Thyroid gland (tissue), 4 donors: Measurements from ENCODE around the gene RAPGEF4. TPM values are rescaled to one million over a fixed set of nuclear protein-coding genes. Genes with fewer than 3 reads are reported as not detected.

Source experiments
- DNase-seq, 2 donors: peaks; one replicate each; pipeline ENCODE4 v3.0.0-alpha.2; 2019
- H3K27ac ChIP-seq, 3 donors: fragments of 200-600 bp; sonication (generic); 1 replicate in 2 of 3; 2 replicates in 1 of 3; pipeline ENCODE4 v1.5.1; 2016 to 2019; ENCODE audit warnings: mild to moderate bottlenecking in 1 of 3, moderate library complexity in 1 of 3
- H3K27me3 ChIP-seq: fragments of 200-600 bp; sonication (generic); one replicate; pipeline ENCODE4 v1.5.1; 2019
- H3K36me3 ChIP-seq, 2 donors: fragments of 200-600 bp; sonication (generic); one replicate each; pipeline ENCODE4 v1.5.1; 2016 to 2019
- H3K4me1 ChIP-seq, 2 donors: fragments of 200-600 bp; sonication (generic); one replicate each; pipeline ENCODE4 v1.5.1; 2017 to 2019
- H3K4me3 ChIP-seq, 3 donors: fragments of 200-600 bp; sonication (generic); replicated peaks in 1 of 3; 1 replicate in 2 of 3; 2 replicates in 1 of 3; pipeline ENCODE4 v1.5.1; 2016; ENCODE audit warnings: mild to moderate bottlenecking in 1 of 3
- H3K9me3 ChIP-seq: fragments of 200-600 bp; sonication (generic); one replicate; pipeline ENCODE4 v1.5.1; 2017
- POLR2A ChIP-seq, 2 donors: fragments of 450-650 bp; IDR thresholded peaks; one replicate each; pipeline ENCODE4 v1.6.1; 2017; ENCODE audit warnings: antibody characterized with exemption in 2 of 2, mild to moderate bottlenecking in 2 of 2, moderate library complexity in 1 of 2
- WGBS, 2 donors: methylation state at CpG; one replicate each; pipeline ENCODE4 v1.1.5; 2017; 5-methylcytosine and 5-hydroxymethylcytosine counted together
- intact Hi-C: fragments of 100-400 bp; cut with DNase I; formaldehyde crosslinking; loops from one replicate; pipeline ENCODE4 v1.15.1; 2023
- total RNA-seq, 4 donors: library from RNA; depleted of rRNA; stranded (reverse); fragments of >200 nt; gene quantifications; one replicate each; pipeline ENCODE4 v1.2.3, GENCODE V29; 2016
- TF ChIP-seq, protein P1 (sequence below), 6 experiments: fragments of 200-600 bp in 3 of 6; fragments of 450-650 bp in 3 of 6; sonication (generic) in 3 of 6; IDR thresholded peaks; one replicate each; pipeline ENCODE4 v1.5.1; 2016 to 2019; ENCODE audit warnings: antibody characterized with exemption in 6 of 6, mild to moderate bottlenecking in 2 of 6, inconsistent platforms in 1 of 6, moderate library complexity in 1 of 6

The RAPGEF4 gene
- total RNA-seq, 4 donors from 2014 or later: 7.9 to 19.6 (median 12.1) TPM

GRCh38 chr2:172856606-172857005, 121.0 kb downstream of the RAPGEF4 start:
- intact Hi-C loops: no loop called here
- no peaks in the 10 kb centered on the region for H3K36me3 ChIP-seq
- no peaks in the 10 kb centered on the region for H3K9me3 ChIP-seq
- no peak for DNase-seq
- no peak overlapping the region for H3K4me3 ChIP-seq
- WGBS, 2 donors: 92 to 100% methylated on average over 2 of the region's 2 CpGs
- no peak overlapping the region for H3K27ac ChIP-seq
- H3K27me3 ChIP-seq: no peaks in the 10 kb centered on the region
- H3K4me1 ChIP-seq: no peaks in the 10 kb centered on the region
- no peak for TF ChIP-seq POLR2A (IDR thresholded peaks at IDR 0.05)
- TF ChIP-seq, protein P1, sequence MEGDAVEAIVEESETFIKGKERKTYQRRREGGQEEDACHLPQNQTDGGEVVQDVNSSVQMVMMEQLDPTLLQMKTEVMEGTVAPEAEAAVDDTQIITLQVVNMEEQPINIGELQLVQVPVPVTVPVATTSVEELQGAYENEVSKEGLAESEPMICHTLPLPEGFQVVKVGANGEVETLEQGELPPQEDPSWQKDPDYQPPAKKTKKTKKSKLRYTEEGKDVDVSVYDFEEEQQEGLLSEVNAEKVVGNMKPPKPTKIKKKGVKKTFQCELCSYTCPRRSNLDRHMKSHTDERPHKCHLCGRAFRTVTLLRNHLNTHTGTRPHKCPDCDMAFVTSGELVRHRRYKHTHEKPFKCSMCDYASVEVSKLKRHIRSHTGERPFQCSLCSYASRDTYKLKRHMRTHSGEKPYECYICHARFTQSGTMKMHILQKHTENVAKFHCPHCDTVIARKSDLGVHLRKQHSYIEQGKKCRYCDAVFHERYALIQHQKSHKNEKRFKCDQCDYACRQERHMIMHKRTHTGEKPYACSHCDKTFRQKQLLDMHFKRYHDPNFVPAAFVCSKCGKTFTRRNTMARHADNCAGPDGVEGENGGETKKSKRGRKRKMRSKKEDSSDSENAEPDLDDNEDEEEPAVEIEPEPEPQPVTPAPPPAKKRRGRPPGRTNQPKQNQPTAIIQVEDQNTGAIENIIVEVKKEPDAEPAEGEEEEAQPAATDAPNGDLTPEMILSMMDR (IDR thresholded peaks at IDR 0.05): no peak

- Histone ChIP-seq H3K27me3 (no peaks in the 10 kb centered on the region), H3K36me3 (no peaks in the 10 kb centered on the region), H3K9me3 (no peaks in the 10 kb centered on the region), H3K27ac (no peak overlapping the region), H3K4me1 (peaks cover 0 to 3% of the 10 kb centered on the region in 2 donors), H3K4me3 (no peak overlapping the region)
- DNase-seq: no peak
- intact Hi-C loops: no loop called here
- TF ChIP-seq, protein P1 (IDR thresholded peaks at IDR 0.05): no peak
- no peak for TF ChIP-seq POLR2A (IDR thresholded peaks at IDR 0.05)
- 77 to 95% methylated on average over 1 of the region's 1 CpG for WGBS, 2 donors
Observed at GRCh38 chr2:172858473-172858745, 122.8 kb downstream of the RAPGEF4 start.

DNA sequence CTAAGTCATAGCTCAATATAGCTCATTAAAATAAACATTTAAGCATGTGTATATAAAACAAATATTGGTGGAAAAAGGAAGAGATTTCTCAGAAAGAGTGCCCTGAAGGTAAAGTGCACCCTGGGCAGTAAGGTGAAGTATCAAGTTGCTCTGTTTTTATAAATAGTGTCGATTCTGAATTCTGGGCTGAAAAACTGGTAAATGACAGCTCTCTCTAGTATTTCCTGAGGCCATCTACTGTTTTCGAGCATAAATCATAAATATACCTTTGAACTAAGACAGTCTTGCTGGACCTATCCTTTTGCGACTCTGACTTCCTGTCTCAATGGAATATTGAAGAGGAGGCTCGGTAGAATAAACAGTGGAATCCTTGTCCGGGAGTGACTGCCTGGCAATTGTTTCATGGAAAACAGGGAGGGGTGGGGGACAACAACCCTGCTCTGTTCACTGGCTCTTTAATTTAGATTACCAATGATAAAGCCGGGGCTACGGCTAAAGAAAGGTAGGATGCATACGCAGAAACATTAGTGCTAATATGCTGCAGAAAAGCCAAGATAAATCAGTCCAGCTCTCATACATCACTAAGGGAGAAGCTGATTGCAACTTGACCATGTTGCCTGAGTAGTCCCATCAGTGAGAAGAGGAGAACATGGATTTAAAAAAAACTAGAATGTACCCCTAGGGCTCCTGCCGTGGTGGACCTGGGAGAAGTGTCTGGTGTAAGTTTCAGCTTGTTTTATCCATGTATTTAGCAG, 124.1 kb downstream of the RAPGEF4 start:
- Histone ChIP-seq H3K4me1 (peaks cover 0 to 6% of the 10 kb centered on the region in 2 donors), H3K36me3 (no peaks in the 10 kb centered on the region), H3K27me3 (no peaks in the 10 kb centered on the region), H3K27ac (no peak overlapping the region), H3K9me3 (no peaks in the 10 kb centered on the region), H3K4me3 (no peak overlapping the region)
- 34 to 35% methylated on average over 9 of the region's 9 CpGs for WGBS, 2 donors
- intact Hi-C loops: no loop called here
- TF ChIP-seq, protein P1 (IDR thresholded peaks at IDR 0.05): no peak
- no peak for TF ChIP-seq POLR2A (IDR thresholded peaks at IDR 0.05)
- DNase-seq: no peak

GRCh38 chr2:172860336-172860707, 124.7 kb downstream of the RAPGEF4 start:
- Histone ChIP-seq H3K36me3 (no peaks in the 10 kb centered on the region), H3K4me1 (peaks cover 0 to 6% of the 10 kb centered on the region in 2 donors), H3K9me3 (no peaks in the 10 kb centered on the region), H3K27me3 (no peaks in the 10 kb centered on the region), H3K27ac (no peak overlapping the region), H3K4me3 (no peak overlapping the region)
- no peak for TF ChIP-seq POLR2A (IDR thresholded peaks at IDR 0.05)
- TF ChIP-seq, protein P1 (IDR thresholded peaks at IDR 0.05): no peak
- intact Hi-C loops: no loop called here
- WGBS, 2 donors: 49 to 53% methylated on average over 2 of the region's 2 CpGs
- no peak for DNase-seq

GRCh38 chr2:172861098-172861497, 125.5 kb downstream of the RAPGEF4 start:
- TF ChIP-seq POLR2A (IDR thresholded peaks at IDR 0.05): no peak
- TF ChIP-seq, protein P1 (IDR thresholded peaks at IDR 0.05): no peak
- Histone ChIP-seq H3K4me1 (peaks cover 0 to 6% of the 10 kb centered on the region in 2 donors), H3K9me3 (no peaks in the 10 kb centered on the region), H3K27me3 (no peaks in the 10 kb centered on the region), H3K27ac (no peak overlapping the region), H3K36me3 (no peaks in the 10 kb centered on the region), H3K4me3 (no peak overlapping the region)
- WGBS, 2 donors: 68 to 83% methylated on average over 5 of the region's 5 CpGs
- DNase-seq: no peak
- intact Hi-C loops: no loop called here
